Glomerular visceral epithelial cell (primary cell): ENCODE data around the gene SLC24A4.

ENCODE experiments used
- DNase-seq: peaks from one replicate; pipeline ENCODE4 v3.0.0-alpha.2; 2016; ENCODE audit errors: extremely low spot score

Gene SLC24A4

GRCh38 chr14:92323011-92323915 is at the start of gene SLC24A4:
SLC24A4 (plus strand) TSS chr14:92323165; CDS start chr14:92323831, 666 bp downstream.
- DNase-seq, result no peak

- DNase-seq, result no peak
Measured at GRCh38 chr14:92273166-92273565, 49.8 kb upstream of the SLC24A4 start.

- DNase-seq, result no peak
Measured at GRCh38 chr14:92274055-92274454, 48.9 kb upstream of the SLC24A4 start.

GRCh38 chr14:92276074-92276473 is 46.9 kb upstream of the SLC24A4 start:
- DNase-seq, result no peak

- DNase-seq, result no peak
Measured at GRCh38 chr14:92277031-92277430, 45.9 kb upstream of the SLC24A4 start.

GRCh38 chr14:92280554-92281262 is 42.3 kb upstream of the SLC24A4 start:
- no peak for DNase-seq

GRCh38 chr14:92282669-92283068 is 40.3 kb upstream of the SLC24A4 start:
- no peak for DNase-seq

GRCh38 chr14:92285311-92285710 is 37.7 kb upstream of the SLC24A4 start:
- DNase-seq, result no peak

GRCh38 chr14:92287987-92288386 is 35.0 kb upstream of the SLC24A4 start:
- no peak for DNase-seq

- DNase-seq, result no peak
Measured at GRCh38 chr14:92288994-92289660, 33.8 kb upstream of the SLC24A4 start.

- DNase-seq, result no peak
Measured at GRCh38 chr14:92292673-92293072, 30.3 kb upstream of the SLC24A4 start.

GRCh38 chr14:92294506-92294905 is 28.5 kb upstream of the SLC24A4 start:
- no peak for DNase-seq

- DNase-seq, result no peak
Measured at GRCh38 chr14:92297818-92298595, 25.0 kb upstream of the SLC24A4 start.

- no peak for DNase-seq
Measured at GRCh38 chr14:92302481-92302880, 20.5 kb upstream of the SLC24A4 start.

GRCh38 chr14:92308716-92309115 is 14.2 kb upstream of the SLC24A4 start:
- no peak for DNase-seq

GRCh38 chr14:92309968-92310530 is 12.9 kb upstream of the SLC24A4 start:
- DNase-seq, result no peak

GRCh38 chr14:92310776-92311375 is 12.1 kb upstream of the SLC24A4 start:
- DNase-seq, result no peak

GRCh38 chr14:92314182-92314581 is 8.8 kb upstream of the SLC24A4 start:
- DNase-seq, result no peak

GRCh38 chr14:92315050-92315805 is 7.7 kb upstream of the SLC24A4 start:
- DNase-seq, result no peak

- DNase-seq, result no peak
Measured at GRCh38 chr14:92316176-92316575, 6.8 kb upstream of the SLC24A4 start.
